Osteocyte (in vitro differentiated cells): ENCODE results near the gene R3HDM2. TPM values are rescaled to one million over a fixed set of nuclear protein-coding genes. Genes with fewer than 3 reads are reported as not detected.

Experiments used
- DNase-seq: peaks from one replicate; pipeline ENCODE4 v3.0.0; 2021; ENCODE audit warnings: mixed read lengths; ENCODE audit not compliant: unreplicated experiment; ENCODE audit errors: extremely low spot score
- H3K27ac Mint-ChIP-seq: one replicate; pipeline ENCODE4 v1.8.0; 2021; ENCODE audit warnings: mild to moderate bottlenecking, mixed read lengths; ENCODE audit not compliant: unreplicated experiment
- H3K27me3 Mint-ChIP-seq: one replicate; pipeline ENCODE4 v1.8.0; 2021; ENCODE audit warnings: mixed read lengths; ENCODE audit not compliant: unreplicated experiment
- H3K36me3 Mint-ChIP-seq: one replicate; pipeline ENCODE4 v1.8.0; 2021; ENCODE audit warnings: mixed read lengths; ENCODE audit not compliant: unreplicated experiment
- H3K4me1 Mint-ChIP-seq: one replicate; pipeline ENCODE4 v1.8.0; 2021; ENCODE audit warnings: mixed read lengths; ENCODE audit not compliant: unreplicated experiment
- H3K4me3 Mint-ChIP-seq: one replicate; pipeline ENCODE4 v1.8.0; 2021; ENCODE audit warnings: mild to moderate bottlenecking, moderate library complexity, mixed read lengths; ENCODE audit not compliant: unreplicated experiment
- H3K9me3 Mint-ChIP-seq: one replicate; pipeline ENCODE4 v1.8.0; 2021; ENCODE audit warnings: mixed read lengths; ENCODE audit not compliant: unreplicated experiment
- CTCF ChIP-seq: fragments of 200-600 bp; sonication (generic); IDR thresholded peaks from 2 replicates; pipeline ENCODE4 v1.5.0; 2021; ENCODE audit warnings: antibody characterized with exemption, mild to moderate bottlenecking, moderate library complexity
- total RNA-seq: library from RNA; stranded (reverse); gene quantifications from 2 replicates; pipeline ENCODE4 v1.2.1, GENCODE V29; 2021

Gene R3HDM2
- total RNA-seq, 1 donor from 2014 or later = 65.0 TPM

GRCh38 chr12:57439762-57440266 lies 9.0 kb upstream of the R3HDM2 start:
- DNase-seq = no peak
- H3K27ac Mint-ChIP-seq = peak overlapping the region; percentile 46
- no peak for TF ChIP-seq CTCF
- H3K9me3 Mint-ChIP-seq = no peaks in the 10 kb centered on the region
- H3K27me3 Mint-ChIP-seq = no peaks in the 10 kb centered on the region
- H3K4me3 Mint-ChIP-seq = no peak overlapping the region
- H3K36me3 Mint-ChIP-seq = no peaks in the 10 kb centered on the region
- H3K4me1 Mint-ChIP-seq = peaks cover 8% of the 10 kb centered on the region

GRCh38 chr12:57438400-57438799 lies 7.6 kb upstream of the R3HDM2 start:
- Mint-ChIP-seq H3K4me1 (peaks cover 8% of the 10 kb centered on the region), H3K27ac (no peak overlapping the region), H3K36me3 (no peaks in the 10 kb centered on the region), H3K4me3 (no peak overlapping the region), H3K27me3 (no peaks in the 10 kb centered on the region), H3K9me3 (no peaks in the 10 kb centered on the region)
- TF ChIP-seq CTCF = no peak
- DNase-seq = no peak

GRCh38 chr12:57435293-57435692 lies 4.5 kb upstream of the R3HDM2 start:
- Mint-ChIP-seq H3K27ac (no peak overlapping the region), H3K27me3 (no peaks in the 10 kb centered on the region), H3K9me3 (no peaks in the 10 kb centered on the region), H3K36me3 (no peaks in the 10 kb centered on the region), H3K4me1 (peaks cover 15% of the 10 kb centered on the region), H3K4me3 (no peak overlapping the region)
- no peak for TF ChIP-seq CTCF
- no peak for DNase-seq

- H3K4me3 Mint-ChIP-seq = no peak within 1 kb of the TSS
Measured at GRCh38 chr12:57434517-57435223, 3.8 kb upstream of the R3HDM2 start, which contains the start of gene INHBC. TSS of gene INHBC (plus strand) at chr12:57434784. CDS start at chr12:57434887, 103 bp downstream.

More at GRCh38 chr12:57434517-57435223, 3.8 kb upstream of the R3HDM2 start, which contains the start of gene INHBC:
- TF ChIP-seq CTCF = no peak
- H3K36me3 Mint-ChIP-seq = no peaks in the 10 kb centered on the region
- H3K27ac Mint-ChIP-seq = no peak within 1 kb of the TSS
- peaks cover 17% of the 10 kb centered on the region for H3K4me1 Mint-ChIP-seq
- no peak for DNase-seq
- no peaks in the 10 kb centered on the region for H3K9me3 Mint-ChIP-seq
- H3K27me3 Mint-ChIP-seq = no peaks in the 10 kb centered on the region
